GM19397 (cell line): ENCODE measurements around the gene ABHD14A.
A peak's percentile ranks its signal among the peaks of the same experiment; 100 is the strongest.

ENCODE experiments used
- ATAC-seq: cut with Tn5 transposase; IDR thresholded peaks from one replicate; pipeline ENCODE4 v1.9.1; 2021; ENCODE audit warnings: mild to moderate bottlenecking, moderate library complexity; ENCODE audit not compliant: unreplicated experiment

The ABHD14A gene

GRCh38 chr3:51955175-51955892 lies 19.5 kb upstream of the ABHD14A start, which contains the start of gene GPR62:
Gene GPR62, plus strand, starts transcription at chr3:51955381. Its CDS starts 272 bp downstream, at chr3:51955653.
- ATAC-seq: no peak

GRCh38 chr3:51955893-51956770 lies 18.7 kb upstream of the ABHD14A start:
- ATAC-seq: no peak

- no peak for ATAC-seq
Measured at GRCh38 chr3:51957520-51958205, 17.2 kb upstream of the ABHD14A start.

DNA sequence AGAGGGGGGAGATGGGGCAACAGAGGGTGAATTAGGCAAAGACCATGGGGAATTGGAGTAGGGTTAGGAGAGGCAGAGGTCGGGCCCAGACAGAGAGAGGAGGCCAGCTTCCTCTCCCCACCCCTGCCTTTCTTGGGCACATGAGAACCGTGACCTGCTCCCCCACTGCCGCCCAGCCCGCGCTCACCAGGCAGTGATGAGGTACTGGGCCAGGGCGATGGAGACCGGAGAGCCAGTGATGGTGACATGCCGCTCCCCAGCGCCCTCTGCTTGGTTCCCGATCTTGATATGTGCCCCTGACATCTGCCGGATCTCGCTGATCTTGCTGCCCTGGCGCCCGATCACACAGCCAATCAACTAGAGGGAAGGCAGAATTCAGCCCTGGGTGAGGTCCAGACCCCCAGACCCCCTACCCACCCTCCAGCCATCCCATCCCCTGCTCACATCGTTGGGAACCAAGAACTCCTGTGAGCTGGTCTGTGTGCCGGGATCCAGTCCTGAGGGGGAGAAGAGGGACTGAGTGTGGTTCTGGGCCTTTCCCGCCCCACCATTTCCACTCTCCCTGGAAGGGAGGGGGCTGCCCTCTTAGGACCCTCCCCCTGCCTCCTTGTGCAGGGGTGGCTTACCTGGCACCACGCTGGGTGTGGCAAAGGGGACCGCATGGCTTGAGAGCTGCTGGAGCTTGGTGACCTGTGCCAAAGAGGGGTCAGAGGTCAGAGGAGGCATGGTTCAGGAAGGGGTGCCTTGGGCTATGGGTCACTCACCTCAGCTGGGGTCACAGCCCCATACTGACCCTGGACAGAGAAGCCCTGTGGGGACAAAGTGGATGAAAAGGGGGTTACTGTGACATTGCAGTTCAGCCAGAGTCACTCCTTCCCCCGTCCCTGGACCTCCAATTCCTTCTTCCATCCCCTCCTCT lies 16.0 kb upstream of the ABHD14A start:
- ATAC-seq: no peak

- ATAC-seq: no peak
Measured at GRCh38 chr3:51959651-51960050, 15.2 kb upstream of the ABHD14A start.

GRCh38 chr3:51960386-51960785 lies 14.5 kb upstream of the ABHD14A start:
- no peak for ATAC-seq

DNA sequence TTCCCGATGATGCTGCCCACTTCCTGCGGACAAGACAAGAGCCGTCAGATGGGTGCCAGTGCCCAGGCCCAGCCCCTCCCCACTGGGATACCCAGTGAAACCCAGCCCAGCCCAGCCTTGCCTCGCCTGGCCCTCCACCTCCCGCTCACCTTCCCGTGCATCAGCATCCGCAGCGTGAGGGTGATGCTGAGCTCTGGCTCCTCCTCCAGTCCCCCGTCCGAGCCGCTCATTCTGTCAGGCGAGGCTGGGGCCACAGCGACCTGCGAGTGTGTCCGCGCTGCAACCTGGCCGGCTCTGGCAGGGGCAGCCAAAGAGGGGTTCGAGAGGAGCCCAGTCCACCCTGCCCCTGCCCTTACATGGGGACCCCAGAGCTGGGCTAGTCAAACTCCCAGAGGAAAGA lies 13.9 kb upstream of the ABHD14A start:
- no peak for ATAC-seq

DNA sequence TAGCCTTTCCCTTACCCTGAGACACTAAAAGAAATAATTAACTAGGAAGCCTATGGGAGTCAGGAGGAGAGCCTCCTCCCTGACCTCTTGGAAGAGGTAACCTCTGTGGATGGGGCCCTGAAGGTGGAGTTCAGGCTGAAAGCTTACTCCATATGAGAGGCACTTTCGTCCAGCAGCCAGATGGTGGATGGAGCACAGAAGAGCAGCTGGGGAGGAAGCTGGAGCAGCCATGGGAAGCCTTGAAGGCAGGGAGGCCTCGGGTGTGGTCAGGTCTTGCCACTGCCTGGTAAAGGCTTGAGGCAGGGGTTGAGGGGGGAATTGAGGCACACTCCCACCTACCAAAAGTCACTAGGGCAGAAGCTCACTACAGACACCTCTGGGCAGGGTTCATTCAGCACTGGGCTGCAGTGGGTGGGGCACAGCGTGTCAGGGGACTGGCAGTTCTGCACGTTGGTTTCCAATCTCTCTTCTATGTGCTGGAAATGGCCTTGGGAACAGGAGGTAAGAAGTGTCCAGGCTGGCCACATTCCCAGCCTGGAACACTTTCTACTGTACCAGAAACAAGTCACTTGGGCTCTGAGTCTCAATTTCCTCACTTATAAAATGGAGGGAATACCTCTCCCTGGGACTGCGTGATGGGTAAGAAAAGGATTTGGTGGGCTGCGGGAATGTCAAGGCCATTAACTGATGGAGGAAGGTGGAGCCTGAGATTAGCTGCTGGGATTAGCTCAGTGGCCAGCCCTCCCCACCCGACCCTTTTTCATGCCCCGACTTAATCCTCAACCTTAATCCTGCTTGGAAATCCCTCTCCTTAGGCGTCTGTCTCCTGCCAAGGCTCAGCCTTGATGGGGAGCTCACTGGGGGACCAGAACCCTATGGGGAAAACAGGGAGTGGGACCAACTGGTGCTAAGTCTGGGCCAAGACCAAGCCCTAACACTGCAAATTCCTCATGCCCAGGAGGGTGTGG lies 13.0 kb upstream of the ABHD14A start:
- ATAC-seq: no peak

DNA sequence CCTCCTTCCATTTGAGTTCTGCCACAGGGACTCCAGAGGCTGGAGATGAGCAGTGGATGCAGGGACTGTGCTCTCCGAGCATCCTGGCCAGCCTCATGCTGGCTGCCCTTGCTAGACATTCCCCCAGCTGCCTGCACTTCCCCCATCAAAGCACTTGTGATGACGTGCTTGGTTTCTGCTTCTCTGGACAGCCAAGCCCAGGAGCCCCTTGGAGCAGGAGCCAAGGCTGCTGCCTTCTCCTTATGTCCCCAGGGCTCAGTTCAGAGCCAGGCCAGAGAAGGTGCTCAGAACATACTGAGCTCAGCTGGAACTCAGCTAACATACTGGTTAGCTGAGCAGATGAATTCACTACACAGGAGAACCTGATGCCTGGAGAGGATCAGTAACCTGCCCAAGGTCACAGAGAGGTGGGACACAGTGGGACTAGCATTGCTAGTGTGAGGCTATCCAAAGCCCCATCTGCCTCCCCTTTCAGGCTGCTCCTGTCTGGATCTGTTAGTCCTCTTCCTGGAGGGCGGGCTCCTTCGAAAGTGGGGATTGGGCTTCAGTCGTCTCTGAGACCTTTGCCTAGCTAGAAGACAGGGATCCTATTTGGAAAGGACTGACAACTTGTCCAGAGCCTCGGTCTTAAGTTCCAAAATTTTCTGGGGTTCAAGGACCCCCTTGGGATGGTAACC lies 11.9 kb upstream of the ABHD14A start:
- no peak for ATAC-seq

- no peak for ATAC-seq
Measured at GRCh38 chr3:51963951-51964451, 10.9 kb upstream of the ABHD14A start.

DNA sequence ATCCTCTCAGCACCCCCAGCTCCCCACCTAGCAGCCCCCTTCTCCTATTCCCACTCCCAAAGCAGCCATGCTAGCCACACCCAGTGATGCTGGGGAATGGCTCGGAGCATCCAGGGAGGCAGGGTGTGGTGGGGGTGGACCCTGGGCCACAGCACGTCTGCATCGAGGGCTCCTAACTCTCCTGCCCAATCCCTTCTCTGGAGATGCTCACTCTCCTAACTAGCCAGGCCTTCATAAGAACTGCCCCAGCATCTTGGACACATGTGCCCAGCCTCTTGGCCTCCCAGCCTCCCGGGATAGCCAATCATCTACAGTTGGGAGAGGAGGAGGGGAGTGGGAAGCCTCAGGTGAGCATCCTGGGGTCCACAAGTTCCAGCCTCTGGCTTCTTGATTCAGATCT lies 10.3 kb upstream of the ABHD14A start:
- no peak for ATAC-seq

DNA sequence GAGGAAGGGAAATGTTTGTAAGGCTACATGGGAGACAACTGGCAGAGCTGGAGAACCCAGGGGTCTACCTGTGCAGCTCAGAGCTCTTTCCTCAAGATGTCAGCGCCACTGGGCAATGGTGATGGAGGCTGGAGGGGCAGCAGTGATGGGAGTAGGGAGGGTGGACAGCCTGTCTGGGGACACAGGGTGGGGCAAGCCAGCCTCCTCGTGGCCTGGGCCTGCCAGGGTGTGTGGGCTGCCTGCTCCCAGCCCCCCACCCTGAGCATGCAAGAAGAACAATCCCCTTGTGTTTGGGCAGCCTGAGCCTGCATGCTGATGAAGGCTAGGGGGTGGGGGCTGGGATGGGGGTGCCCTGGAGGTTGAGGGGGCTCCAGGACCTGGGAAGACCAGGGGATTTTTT lies 8.8 kb upstream of the ABHD14A start:
- no peak for ATAC-seq

- ATAC-seq: no peak
Measured at GRCh38 chr3:51966486-51966885, 8.4 kb upstream of the ABHD14A start.

GRCh38 chr3:51966922-51967383 lies 7.9 kb upstream of the ABHD14A start:
- ATAC-seq: peak; percentile 29

DNA sequence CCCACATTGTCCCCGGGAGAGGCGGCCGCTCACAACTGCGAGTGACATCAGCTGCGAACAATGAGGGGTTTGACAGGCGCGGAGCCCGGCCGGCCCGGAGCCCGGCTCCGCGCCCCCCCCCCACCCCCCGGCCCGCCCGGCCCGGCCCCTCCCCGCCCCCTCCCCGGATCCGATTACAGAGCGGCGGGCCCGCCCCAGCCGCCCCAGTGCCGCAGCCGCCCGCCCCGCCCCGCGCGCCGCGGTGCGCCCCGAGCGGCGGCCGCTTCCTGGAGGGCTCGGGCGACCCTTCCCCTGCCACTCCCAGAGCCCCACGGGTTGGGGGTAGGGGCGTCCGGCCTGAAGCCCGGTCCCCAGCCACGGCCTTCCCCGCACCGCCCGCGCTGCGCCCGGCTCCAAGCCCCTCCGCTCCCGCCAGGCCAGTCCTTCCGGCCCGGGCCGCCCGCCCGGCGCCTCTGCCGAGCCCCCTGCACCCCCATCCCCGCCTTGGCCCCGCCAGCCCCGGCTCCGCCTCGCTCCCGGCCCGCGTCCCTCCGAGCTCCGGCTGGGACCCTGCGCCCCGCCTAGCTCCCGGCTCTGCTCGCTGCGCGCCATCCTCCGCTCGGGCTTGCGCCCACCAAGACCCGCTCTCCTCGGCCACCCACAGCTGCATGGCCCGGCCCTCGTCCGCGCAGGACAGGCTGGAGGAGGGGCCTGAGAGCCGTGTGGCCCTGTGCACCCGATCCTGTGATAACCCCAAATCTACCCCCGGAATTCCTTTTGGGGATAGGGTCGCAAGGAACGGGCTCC lies 7.3 kb upstream of the ABHD14A start, which contains the start of gene PCBP4:
TSS of gene PCBP4 (minus strand) at position 71 of the 786 bp plus-strand sequence. CDS start 6,214 bp downstream, outside the sequence.
- peak; percentile 48 for ATAC-seq

DNA sequence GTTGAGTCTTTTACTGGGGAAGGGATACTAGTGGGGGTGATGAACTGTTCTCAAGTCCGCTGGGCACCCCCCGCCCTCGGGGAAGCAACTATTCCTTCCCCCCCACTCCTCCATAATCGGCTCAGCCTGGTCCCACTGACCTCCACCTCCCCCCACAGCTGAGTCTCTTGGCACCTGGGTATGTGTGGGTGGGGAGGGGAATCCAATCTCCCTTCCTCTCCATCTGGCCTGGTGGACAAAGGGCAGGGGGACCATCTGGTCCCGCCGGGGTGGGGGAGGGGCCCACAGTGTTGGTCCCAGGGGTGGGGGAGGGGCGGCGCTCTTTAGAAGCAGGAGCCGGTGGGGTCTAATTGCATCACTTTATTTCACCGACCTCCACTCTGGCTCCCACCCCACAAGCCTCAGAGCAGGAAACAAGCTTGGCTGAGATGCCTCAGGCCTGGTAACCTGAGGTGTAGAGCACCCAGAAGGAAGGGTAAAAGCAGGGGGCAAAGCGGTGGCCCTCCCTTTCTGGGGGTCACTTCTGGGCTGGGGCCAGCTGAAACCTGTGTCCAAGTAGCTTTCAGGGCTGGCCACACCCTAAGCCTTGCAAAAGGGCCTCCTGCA lies 6.6 kb upstream of the ABHD14A start:
- ATAC-seq: no peak
